HG02642 (cell line): ENCODE data around the gene SLC2A5.
A peak's percentile ranks its signal among the peaks of the same experiment; 100 is the strongest.
"Not testable (repeated sequence)": the region's sequence is repeated elsewhere in the genome, so short reads cannot be mapped to it uniquely, and the experiment has no call there.

Experiments used
- ATAC-seq: cut with Tn5 transposase; IDR thresholded peaks from one replicate; pipeline ENCODE4 v1.9.1; 2021; ENCODE audit warnings: mild to moderate bottlenecking; ENCODE audit not compliant: unreplicated experiment, poor library complexity

Gene SLC2A5

DNA sequence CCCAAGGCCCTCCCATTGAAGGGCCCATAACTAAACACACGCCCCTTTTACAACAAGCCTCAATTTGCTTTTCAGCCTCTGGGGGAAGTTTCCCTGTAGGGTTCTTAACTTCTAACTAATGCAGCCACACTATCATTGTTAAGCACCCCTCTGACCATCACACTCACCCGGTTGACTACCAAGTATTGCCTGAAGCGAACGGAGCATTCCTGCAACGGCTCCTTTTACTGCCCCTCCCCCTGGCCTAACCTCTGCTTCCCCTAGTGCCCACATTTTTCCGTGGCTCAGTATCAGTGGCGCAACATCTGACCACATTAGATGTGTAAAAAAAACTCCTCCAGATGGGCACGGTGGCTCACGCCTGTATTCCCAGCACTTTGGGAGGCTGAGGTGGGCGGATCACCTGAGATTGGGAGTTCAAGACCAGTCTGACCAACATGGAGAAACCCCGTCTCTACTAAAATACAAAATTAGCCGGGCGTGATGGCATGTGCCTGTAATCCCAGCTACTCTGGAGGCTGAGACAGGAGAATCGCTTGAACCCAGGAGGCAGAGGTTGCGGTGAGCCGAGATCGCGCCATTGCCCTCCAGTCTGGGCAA is 24.7 kb upstream of the SLC2A5 start:
- ATAC-seq, result not testable (repeated sequence)

GRCh38 chr1:9093581-9093980 is 24.1 kb upstream of the SLC2A5 start:
- no peak for ATAC-seq

GRCh38 chr1:9093091-9093490 is 23.7 kb upstream of the SLC2A5 start:
- no peak for ATAC-seq

DNA sequence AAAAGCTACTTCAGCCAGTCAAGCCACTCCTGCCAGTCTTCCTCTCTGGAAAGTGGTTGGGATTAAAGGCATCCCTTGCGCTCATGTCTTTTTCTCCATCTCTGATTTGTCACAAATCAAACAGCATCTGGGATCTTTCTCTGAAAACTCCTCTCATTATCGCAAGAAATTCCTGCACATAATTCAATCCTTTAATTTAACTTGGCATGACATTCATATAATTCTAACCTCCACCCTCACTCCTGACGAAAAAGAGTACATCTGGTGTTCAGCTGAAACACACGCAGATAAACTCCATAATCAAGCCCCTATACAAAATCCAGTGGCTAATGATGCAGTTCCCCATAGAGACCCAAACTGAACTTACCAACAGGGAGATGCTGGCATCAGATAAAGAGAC is 19.4 kb upstream of the SLC2A5 start:
- no peak for ATAC-seq

- ATAC-seq, result no peak
These were observed 18.1 kb upstream of the SLC2A5 start for GRCh38 chr1:9087411-9088125.

- ATAC-seq, result no peak
These were observed 17.4 kb upstream of the SLC2A5 start for GRCh38 chr1:9086796-9087195.

GRCh38 chr1:9086045-9086444 is 16.6 kb upstream of the SLC2A5 start:
- ATAC-seq, result no peak

GRCh38 chr1:9085306-9085940 is 16.0 kb upstream of the SLC2A5 start:
- ATAC-seq, result no peak

- no peak for ATAC-seq
These were observed 15.5 kb upstream of the SLC2A5 start for GRCh38 chr1:9084906-9085305.

DNA sequence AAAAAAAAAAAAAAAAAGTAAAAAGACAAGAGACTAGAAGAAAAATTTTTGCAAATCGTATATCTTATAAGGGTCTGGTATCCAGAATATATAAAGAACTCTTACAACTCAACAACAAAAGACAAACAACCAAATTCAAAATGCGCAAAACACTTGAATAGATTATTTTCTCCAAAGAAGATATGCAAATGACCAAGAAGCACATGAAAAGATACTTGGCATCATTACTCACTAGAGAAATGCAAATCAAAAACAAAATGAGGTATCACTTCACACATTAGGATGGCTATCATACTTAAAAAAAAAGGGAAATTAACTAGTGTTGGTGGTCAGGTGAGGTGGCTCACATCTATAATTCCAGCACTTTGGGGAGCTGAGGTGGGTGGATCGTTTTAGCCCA is 12.0 kb upstream of the SLC2A5 start:
- no peak for ATAC-seq

DNA sequence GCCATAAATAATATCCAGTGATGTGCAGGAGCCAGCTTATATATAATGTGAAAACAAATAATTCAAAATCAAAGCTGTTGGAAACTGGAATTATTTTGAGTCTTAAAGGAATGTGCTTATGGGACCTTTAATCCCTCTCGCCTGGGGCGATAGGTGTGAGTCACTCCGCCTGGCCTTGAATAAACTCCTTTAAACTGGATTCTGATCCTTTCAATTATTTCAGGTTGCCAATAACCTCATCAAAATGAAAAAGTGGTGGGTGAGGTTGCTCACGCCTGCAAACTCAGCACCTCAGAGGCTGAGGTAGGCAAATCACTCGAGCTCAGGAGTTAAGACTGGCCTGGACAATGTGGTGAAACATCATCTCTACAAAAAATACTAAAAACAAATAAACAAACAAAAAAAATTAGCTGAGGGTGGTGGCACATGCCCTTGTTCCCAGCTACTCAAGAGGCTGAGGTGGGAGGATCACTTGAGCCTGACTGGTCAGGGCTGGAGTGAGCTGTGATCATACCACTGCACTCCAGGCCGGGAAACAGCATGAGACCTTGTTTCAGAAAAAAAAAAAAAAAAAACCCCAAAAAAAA is 11.4 kb upstream of the SLC2A5 start:
- ATAC-seq, result no peak

- ATAC-seq, result peak; percentile 58
These were observed 10.7 kb upstream of the SLC2A5 start for GRCh38 chr1:9079988-9080704.

GRCh38 chr1:9078752-9079500 is 9.5 kb upstream of the SLC2A5 start:
- ATAC-seq, result no peak

GRCh38 chr1:9078015-9078751 is 8.7 kb upstream of the SLC2A5 start:
- ATAC-seq, result peak; percentile 30

GRCh38 chr1:9075022-9075421 is 5.6 kb upstream of the SLC2A5 start:
- no peak for ATAC-seq

DNA sequence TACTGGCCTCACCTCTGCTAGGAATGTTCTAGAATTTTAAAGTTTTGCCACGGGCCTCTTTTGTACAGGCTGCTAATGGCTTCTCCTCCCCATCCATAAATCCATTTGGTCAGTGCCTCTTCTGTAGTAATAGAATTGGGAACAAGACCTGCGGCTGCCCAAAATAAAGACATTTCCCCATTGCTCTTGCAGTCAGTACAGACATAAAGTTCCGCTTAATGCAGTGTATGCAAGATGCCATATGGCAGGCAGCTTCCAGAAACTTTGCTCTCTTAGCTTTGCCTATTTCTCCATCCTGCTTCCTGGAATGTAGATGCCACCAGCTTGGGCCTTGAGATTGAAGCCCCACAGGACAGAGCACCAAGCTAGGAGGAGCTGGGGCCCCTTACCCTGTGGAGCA is 3.7 kb upstream of the SLC2A5 start:
- no peak for ATAC-seq

DNA sequence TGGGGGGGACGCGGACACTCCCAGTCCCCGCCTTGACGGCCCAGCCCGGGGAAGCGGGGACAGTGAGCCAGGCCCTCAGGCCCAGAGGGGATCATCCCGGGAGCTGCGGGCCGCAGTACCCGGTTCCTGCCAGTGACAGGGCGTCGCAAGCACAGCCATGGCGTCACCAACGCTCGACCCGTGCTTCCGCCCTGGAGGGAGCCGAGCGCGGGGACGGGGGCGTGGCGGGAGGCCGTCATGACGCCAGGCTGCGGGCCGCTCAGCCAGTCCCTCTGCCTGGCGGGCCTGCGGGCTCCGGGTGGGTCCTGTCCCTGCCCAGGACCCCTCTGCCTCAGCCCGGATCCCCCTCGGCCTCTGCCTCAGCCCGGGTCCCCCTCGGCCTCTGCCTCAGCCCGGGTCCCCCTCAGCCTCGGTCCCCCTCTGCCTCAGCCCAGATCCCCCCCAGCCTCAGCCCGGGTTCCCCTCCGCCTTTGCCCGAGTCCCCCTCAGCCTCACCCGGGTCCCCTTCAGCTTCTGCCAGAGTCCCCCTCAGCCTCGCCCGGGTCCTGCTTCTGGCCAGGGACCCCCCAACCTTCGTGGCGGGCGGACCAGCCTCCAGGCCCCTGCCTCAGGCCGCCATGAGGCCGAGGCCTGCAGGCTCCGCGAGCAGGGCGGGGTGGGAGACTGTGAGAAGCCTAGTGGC is 2.3 kb upstream of the SLC2A5 start:
- no peak for ATAC-seq

DNA sequence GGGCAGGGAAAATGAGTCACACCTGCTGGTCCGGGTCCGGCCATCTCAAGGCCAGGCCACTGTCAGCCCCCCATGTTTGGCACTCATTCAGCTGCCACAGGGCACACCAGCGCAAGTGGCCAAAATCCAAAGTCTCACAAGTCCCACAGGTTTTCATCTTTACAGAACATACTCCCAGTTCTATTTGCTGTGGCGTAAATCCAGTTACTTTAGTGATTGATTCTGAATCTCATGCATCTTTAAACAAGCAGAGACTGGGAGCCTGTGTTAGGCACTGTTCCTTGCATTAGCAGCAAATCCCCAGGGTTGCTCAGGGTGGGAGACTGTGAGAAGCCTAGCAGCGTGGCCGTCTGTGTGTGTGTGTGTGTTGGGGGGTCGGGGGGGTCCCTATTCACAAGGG is 1.1 kb upstream of the SLC2A5 start:
- ATAC-seq, result no peak

GRCh38 chr1:9068981-9069325 is 482 bp downstream of the SLC2A5 start:
- no peak for ATAC-seq
